Peyer's patch (tissue), 4 donors: ENCODE measurements around the gene GPBP1. TPM values are rescaled to one million over a fixed set of nuclear protein-coding genes. Genes with fewer than 3 reads are reported as not detected.
"Not testable (repeated sequence)": the region's sequence is repeated elsewhere in the genome, so short reads cannot be mapped to it uniquely, and the experiment has no call there.

Source experiments
- DNase-seq, 3 donors: peaks; one replicate each; pipeline ENCODE4 v3.0.0-alpha.2; 2017 to 2019
- H3K27ac ChIP-seq, 4 donors: fragments of 200-600 bp; sonication (generic); one replicate each; pipeline ENCODE4 v1.5.1; 2016 to 2019
- H3K27me3 ChIP-seq, 2 donors: fragments of 200-600 bp; sonication (generic); one replicate each; pipeline ENCODE4 v1.5.1; 2019
- H3K36me3 ChIP-seq, 3 donors: fragments of 200-600 bp; sonication (generic); one replicate each; pipeline ENCODE4 v1.5.1; 2016 to 2019
- H3K4me1 ChIP-seq, 4 donors: fragments of 200-600 bp; sonication (generic); one replicate each; pipeline ENCODE4 v1.5.1; 2016 to 2019
- H3K4me3 ChIP-seq, 4 donors: fragments of 200-600 bp; sonication (generic); 1 replicate in 3 of 4; 2 replicates in 1 of 4; pipeline ENCODE4 v1.5.1; 2016 to 2019; ENCODE audit warnings: mild to moderate bottlenecking in 1 of 4
- H3K9me3 ChIP-seq, 4 donors: fragments of 200-600 bp; sonication (generic); one replicate each; pipeline ENCODE4 v1.5.1; 2016 to 2019; ENCODE audit warnings: mild to moderate bottlenecking in 1 of 4
- POLR2A ChIP-seq, 2 donors: fragments of 450-650 bp; IDR thresholded peaks; one replicate each; pipeline ENCODE4 v1.5.1; 2017; ENCODE audit warnings: antibody characterized with exemption in 2 of 2, mild to moderate bottlenecking in 2 of 2, moderate library complexity in 2 of 2
- total RNA-seq, 4 donors: library from RNA; depleted of rRNA; stranded (reverse); fragments of >200 nt; gene quantifications; one replicate each; pipeline ENCODE4 v1.1.0, GENCODE V29; 2016
- TF ChIP-seq, protein P1 (sequence below), 6 experiments: fragments of 450-650 bp in 4 of 6; fragments of 200-600 bp in 2 of 6; sonication (generic) in 1 of 6; IDR thresholded peaks; one replicate each; pipeline ENCODE4 v1.5.1; 2017 to 2019; ENCODE audit warnings: antibody characterized with exemption in 6 of 6, mild to moderate bottlenecking in 3 of 6, moderate library complexity in 1 of 6

Gene GPBP1
- total RNA-seq, 4 donors from 2014 or later: 67.0 to 191 (median 81.7) TPM

DNA sequence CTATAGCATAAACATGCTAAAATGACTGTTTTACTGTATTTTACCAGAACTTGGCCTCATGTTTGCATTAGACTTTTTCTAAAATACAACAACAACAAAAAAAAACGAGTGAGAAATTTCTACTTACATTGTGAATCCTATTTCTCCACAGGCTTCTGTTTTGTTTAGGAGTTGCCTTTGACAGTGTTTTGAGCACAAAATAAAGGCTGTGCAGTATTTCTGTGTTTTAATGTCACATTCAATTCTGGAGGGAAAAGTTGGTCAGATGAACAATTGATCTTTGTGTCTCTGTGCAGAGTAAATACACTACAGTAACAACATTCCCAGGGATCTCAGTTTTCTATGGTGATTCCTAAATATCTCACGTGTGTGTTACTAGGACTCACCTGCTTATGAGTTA, 131.1 kb downstream of the GPBP1 start:
- Histone ChIP-seq H3K36me3 (no peaks in the 10 kb centered on the region), H3K4me3 (no peak overlapping the region), H3K9me3 (peaks cover 0 to 2% (median 0%) of the 10 kb centered on the region in 4 donors), H3K4me1 (no peaks in the 10 kb centered on the region), H3K27ac (no peak overlapping the region), H3K27me3 (no peaks in the 10 kb centered on the region)
- TF ChIP-seq POLR2A (IDR thresholded peaks at IDR 0.05): no peak
- TF ChIP-seq, protein P1, sequence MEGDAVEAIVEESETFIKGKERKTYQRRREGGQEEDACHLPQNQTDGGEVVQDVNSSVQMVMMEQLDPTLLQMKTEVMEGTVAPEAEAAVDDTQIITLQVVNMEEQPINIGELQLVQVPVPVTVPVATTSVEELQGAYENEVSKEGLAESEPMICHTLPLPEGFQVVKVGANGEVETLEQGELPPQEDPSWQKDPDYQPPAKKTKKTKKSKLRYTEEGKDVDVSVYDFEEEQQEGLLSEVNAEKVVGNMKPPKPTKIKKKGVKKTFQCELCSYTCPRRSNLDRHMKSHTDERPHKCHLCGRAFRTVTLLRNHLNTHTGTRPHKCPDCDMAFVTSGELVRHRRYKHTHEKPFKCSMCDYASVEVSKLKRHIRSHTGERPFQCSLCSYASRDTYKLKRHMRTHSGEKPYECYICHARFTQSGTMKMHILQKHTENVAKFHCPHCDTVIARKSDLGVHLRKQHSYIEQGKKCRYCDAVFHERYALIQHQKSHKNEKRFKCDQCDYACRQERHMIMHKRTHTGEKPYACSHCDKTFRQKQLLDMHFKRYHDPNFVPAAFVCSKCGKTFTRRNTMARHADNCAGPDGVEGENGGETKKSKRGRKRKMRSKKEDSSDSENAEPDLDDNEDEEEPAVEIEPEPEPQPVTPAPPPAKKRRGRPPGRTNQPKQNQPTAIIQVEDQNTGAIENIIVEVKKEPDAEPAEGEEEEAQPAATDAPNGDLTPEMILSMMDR (IDR thresholded peaks at IDR 0.05): no peak
- no peak for DNase-seq

DNA sequence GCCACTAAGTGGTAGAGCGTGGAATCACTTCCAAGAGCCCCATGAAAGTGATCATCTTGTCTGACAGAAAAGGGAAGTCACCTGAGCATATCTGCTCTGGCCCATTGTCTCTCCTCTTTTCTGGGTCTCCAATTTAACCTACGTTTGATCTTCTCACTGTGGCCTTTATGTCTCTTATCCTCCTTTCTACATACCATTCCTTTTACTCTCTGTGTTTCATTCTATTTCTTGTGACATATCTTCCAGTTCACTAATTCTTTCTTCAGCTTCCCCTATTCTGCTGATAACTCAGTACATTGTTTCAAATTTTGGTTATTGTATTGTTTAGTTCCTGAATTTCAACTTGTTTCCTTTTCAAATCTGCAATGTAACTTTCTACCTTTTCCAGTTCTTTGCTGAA, 132.5 kb downstream of the GPBP1 start:
- DNase-seq: no peak

DNA sequence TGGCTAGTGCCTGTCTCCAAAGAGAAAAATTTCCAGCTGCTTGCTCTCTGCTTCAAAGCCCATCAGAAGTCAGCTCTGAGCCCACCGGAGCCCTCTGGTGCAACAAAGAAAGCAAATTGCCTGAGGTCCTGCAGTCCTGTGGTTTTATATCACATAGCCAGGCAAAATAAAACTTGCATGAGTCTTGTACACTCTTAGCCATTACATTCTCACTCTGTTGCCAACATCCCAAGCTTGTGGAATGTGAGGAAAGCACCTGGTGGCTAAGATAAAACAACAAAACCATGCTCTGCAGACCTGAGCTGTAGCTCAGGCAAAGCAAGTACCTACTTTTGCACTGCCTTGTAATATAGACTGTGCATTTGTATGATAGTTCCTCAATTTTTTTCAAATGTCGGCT, 133.7 kb downstream of the GPBP1 start:
- Histone ChIP-seq H3K4me3 (no peak overlapping the region), H3K9me3 (peaks cover 0 to 2% (median 0%) of the 10 kb centered on the region in 4 donors), H3K27ac (no peak overlapping the region), H3K27me3 (no peaks in the 10 kb centered on the region), H3K36me3 (no peaks in the 10 kb centered on the region), H3K4me1 (no peaks in the 10 kb centered on the region)
- DNase-seq: no peak
- TF ChIP-seq POLR2A (IDR thresholded peaks at IDR 0.05): no peak
- TF ChIP-seq, protein P1 (IDR thresholded peaks at IDR 0.05): no peak

More for the DNA sequence above, 132.5 kb downstream of the GPBP1 start:
- H3K36me3 ChIP-seq: no peaks in the 10 kb centered on the region
- H3K9me3 ChIP-seq: peaks cover 0 to 2% (median 0%) of the 10 kb centered on the region in 4 donors
- H3K4me3 ChIP-seq: no peak overlapping the region
- H3K27ac ChIP-seq: no peak overlapping the region
- H3K4me1 ChIP-seq: no peaks in the 10 kb centered on the region
- no peak for TF ChIP-seq POLR2A (IDR thresholded peaks at IDR 0.05)
- TF ChIP-seq, protein P1 (IDR thresholded peaks at IDR 0.05): no peak
- H3K27me3 ChIP-seq: no peaks in the 10 kb centered on the region

DNA sequence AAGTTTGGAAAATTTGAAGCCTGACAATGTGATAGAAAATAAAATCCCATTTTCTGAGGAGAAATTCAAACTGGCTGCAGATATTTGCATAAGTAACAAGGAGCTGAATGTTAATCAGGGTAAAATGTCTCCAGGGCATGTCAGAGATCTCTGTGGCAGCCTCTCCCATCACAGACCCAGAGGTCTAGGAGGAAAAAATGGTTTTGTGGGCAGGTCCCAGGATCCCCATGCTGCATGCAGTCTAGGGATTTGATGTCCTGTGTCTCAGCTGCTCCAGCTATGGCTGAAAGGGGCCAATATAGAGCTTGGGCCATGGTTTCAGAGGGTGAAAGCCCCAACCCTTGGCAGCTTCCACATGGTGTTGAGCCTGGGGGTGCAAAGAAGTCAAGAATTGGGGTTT, 135.2 kb downstream of the GPBP1 start:
- DNase-seq, H3K4me1 ChIP-seq, H3K36me3 ChIP-seq, H3K27me3 ChIP-seq, H3K4me3 ChIP-seq, H3K9me3 ChIP-seq, H3K27ac ChIP-seq: not testable (repeated sequence)

DNA sequence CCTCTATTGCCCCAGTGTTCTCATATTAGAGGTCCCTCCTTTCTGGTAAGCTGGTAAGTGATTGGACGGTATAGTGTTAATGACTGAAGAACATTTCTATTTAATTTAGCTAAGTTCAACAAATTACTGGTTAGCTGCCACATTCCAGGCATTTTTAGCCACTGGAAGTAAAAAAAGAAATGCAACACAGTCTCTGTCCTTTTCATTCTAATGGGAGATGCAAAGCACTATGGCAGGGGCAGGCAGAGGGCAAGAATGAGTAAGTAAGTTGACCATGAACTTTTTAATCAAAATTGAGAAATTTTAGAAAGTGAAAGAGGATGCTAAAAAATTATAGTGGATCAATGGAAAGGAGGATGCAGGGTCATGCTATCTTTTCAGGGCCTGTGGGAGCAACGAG, 137.4 kb downstream of the GPBP1 start:
- H3K4me1 ChIP-seq: no peaks in the 10 kb centered on the region
- TF ChIP-seq POLR2A (IDR thresholded peaks at IDR 0.05): no peak
- TF ChIP-seq, protein P1 (IDR thresholded peaks at IDR 0.05): no peak
- H3K27me3 ChIP-seq: no peaks in the 10 kb centered on the region
- H3K9me3 ChIP-seq: peaks cover 0 to 2% (median 0%) of the 10 kb centered on the region in 4 donors
- no peak overlapping the region for H3K4me3 ChIP-seq
- H3K27ac ChIP-seq: no peak overlapping the region
- H3K36me3 ChIP-seq: no peaks in the 10 kb centered on the region
- DNase-seq: no peak

DNA sequence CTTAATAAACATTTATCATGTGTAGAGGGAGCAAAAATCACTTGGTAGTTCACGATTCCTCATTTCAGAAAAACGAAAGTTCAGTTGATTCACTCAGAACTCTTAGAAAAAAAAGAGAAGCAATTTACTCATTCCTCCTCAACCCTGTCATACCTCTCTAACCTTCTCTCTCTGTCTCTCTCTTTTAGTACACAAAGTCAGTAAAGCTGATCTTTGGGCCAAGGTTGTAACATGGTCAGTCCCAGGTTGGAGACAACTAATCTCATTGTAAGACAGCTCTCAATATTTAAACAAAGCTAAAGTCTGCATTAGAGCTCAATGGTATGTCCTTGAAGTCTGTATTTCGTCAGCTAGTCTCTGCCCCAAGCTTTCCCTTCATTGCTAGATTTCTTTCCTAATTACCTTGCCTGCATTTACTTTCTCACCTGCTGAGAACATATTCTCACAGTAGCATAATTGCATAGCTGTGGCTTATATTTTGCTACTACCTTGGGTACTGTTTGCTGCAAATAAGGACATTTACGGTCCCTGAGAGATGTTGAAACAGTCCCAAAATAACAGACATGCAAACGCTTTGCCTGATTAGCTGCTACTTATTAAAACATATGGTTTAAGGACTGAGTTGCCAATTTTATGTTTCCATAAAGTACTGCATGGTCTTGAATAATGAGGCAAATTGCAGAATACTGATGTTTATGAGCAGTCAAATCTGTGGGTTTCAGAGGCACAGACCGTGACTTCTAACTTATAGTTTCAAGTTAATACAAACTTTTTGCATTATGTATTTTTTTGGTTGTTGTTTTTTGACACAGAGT, 138.3 kb downstream of the GPBP1 start:
- no peaks in the 10 kb centered on the region for H3K36me3 ChIP-seq
- no peaks in the 10 kb centered on the region for H3K27me3 ChIP-seq
- H3K4me1 ChIP-seq: no peaks in the 10 kb centered on the region
- H3K4me3 ChIP-seq: no peak overlapping the region
- no peak overlapping the region for H3K27ac ChIP-seq
- no peaks in the 10 kb centered on the region for H3K9me3 ChIP-seq
- TF ChIP-seq, protein P1 (IDR thresholded peaks at IDR 0.05): no peak
- no peak for TF ChIP-seq POLR2A (IDR thresholded peaks at IDR 0.05)
- no peak for DNase-seq
